GM18526 (cell line): ENCODE results near the gene GSX2.

Experiments used
- POLR2A ChIP-seq: IDR thresholded peaks from 3 replicates; pipeline ENCODE4 v1.6.1; 2011; ENCODE audit not compliant: insufficient read length; ENCODE audit errors: extremely low read depth

Gene GSX2

DNA sequence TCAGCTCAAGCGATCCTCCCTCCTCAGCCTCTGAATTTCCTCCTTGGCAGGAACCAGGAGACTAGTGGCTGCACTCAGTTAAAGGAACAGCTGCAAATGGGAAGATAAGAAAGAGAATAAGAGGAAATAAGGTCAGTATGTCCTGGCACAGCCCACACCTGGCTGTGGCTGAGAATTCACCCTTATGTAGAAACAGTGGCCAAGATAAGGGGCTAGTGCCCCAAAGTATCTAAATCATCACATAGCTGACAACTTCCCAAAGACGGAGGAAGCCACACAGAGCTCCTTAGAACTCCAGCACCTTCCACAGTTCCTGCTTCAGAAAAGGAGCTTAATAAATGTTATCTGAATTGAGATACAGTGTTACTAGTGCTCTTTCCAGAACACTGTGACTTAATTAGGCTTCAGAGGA lies 33.2 kb upstream of the GSX2 start:
- no peak for TF ChIP-seq POLR2A

DNA sequence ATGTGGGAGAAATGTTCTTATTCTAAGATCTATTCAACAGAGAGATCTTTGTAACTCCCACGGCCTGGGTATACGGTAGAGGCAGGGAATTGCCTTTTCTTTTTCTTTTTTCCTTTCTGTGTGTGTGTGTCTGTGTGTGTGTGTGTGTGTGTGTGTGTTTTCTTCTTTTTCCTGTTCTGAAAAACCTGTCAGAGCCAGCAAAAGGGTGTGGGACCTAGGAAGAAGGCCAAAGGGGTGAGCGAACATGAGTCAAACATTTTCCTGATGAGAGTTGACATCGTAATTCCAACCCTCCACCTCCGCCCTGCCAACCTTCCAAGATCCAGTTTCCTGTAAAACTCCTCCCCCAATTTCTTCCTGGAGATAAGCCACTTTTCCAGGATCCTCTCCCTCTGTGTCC lies 32.8 kb upstream of the GSX2 start:
- TF ChIP-seq POLR2A = no peak

DNA sequence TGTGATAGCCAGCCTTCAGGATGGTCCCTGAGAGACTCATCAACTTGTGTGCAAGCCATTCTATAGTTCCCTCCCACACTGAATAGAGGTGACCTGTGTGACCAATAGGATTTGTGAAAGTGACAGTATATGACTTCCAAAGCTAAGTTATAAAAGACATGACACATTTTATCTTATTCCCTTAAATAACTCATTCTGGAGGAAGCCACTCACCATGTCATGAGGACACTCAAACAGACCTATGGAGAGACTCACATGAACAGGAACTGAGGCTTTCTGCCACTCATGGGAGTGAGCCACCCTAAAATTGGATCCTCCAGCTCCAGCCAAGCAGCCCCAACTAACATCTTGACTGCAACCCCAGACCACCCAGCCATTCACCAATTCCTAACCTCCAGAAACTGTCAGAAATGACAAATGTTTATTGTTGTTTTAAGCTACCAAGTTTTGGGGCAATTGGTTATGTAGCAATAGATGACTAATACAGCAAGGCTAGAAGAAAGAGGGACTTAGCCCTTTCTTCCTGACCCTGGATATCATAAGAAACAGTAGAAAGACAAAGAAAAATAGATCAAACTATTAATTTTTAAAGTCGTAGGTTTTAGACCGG lies 26.6 kb upstream of the GSX2 start:
- no peak for TF ChIP-seq POLR2A

DNA sequence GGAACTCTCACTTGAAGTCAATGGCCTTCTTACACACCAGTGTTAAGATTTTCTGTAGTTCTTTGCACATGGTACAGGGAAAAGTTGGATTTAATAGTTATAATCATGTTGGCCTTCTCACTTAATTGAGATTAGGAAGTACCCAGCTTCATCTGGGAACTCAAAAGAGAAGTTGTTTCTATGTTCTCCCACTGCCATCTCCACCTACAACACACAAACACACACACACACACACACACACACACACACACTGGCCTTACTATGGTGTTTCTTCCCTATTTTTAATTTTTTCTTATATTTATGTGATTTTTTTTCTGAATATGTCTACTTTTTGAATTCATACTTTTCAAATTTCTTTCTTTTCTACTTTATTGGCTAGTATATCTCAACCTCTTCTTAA lies 25.6 kb upstream of the GSX2 start:
- no peak for TF ChIP-seq POLR2A

DNA sequence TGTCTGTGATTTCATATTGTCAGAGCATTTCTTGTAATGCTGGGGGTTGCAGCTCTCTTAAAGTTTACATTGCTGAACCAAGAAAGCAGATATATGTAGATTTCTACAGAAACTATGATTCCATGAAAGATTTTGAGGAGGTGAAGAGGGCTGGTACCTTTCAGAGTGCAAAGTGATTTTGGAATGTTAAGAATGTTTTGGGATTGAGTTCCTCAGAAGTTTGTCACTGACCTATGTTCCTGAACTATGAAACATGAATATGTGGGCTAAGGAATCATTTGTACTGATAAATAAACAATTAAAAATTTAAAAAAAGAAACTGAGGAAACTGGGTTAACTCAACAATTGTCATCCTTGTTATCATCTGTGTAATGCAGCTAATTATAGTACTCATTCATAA lies 23.3 kb upstream of the GSX2 start:
- no peak for TF ChIP-seq POLR2A

DNA sequence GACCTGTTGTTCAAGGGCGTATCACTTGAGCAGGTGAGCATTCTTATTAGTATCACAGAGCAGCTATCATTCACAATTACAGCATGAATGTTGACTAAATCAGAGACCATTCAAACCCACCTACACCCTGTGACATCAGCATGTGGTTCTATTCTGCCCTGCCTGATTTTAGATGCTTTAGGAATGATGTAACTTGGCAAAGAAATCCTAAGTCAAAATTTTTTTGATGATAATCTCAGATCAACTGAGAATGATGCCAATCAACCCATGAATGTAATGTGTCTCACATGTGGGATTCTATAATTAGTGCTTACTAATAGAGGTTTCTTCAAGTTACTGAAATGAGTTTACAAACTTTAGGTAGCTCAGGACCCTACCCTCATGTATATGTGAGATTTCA lies 22.2 kb upstream of the GSX2 start:
- no peak for TF ChIP-seq POLR2A

DNA sequence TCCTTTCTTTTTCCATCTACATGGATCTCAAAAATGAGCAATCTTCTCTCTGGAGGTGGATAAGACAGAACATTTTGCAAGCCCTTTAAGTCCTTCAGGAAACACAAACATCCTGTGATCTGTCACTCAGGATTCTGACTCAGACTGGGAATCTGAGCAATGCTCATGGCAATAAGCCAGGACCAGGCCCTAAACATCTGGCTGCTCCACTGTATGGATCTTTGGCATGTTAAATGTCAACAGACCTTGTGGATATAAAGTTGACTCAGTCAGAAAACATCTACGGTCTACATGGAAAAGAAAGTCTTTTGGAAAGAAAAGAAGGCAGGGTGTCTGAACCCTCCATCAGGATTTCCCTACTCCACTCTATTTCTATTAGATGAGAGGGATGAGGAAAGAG lies 17.8 kb upstream of the GSX2 start:
- TF ChIP-seq POLR2A = no peak

DNA sequence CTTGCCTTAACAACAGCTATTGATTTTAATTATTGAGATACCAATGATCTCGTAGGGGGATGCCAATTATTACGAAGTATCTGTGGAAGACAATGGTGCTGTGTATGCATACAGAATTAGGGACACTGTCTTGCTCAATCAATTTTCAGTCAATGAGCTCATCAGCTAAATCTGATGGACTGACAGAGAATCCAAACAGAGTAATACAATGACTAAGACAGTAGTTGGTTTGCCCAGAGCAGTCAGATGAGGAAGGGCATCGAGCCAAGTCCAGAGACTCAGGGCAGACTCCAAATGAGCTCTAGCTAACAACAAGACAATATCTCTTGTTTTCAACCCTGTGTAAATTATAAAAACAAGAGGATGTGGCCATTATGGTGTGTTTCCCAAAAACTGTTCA lies 14.7 kb upstream of the GSX2 start:
- TF ChIP-seq POLR2A = no peak

DNA sequence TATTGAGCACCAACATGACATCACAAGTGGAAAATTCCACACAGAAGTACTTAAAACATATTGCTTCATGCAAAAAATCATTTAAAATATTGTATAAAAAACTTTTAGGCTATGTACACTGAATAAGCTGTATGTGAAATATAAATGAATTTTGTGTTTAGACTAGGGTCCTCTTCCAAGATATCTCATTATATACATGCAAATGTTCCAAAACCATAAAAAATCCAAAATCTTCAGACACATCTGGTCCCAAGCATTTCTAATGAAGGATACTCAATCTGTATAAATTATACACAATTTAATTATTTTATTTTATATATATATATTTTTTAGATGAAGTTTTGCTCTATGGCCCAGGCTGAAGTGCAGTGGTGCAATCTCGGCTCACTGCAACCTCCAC lies 10.1 kb upstream of the GSX2 start:
- no peak for TF ChIP-seq POLR2A

DNA sequence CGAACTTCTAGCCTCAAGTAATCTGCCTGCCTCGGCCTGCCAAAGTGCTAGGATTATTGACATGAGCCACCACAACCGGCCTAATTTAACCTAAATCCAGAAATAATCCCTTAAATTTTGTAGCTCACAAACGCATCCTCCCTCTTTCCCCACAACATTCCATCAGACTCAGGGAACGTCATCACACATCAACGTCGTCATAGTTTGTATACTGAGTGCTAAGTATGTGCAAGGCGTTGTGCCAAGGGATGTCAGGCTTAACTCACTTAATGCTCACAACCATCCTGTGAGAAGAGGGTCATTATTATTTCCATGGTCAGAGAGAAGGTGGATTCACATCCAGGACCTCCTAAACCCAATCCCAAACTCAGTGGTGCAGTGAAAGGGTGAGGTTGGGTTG lies 9.6 kb upstream of the GSX2 start:
- TF ChIP-seq POLR2A = no peak

DNA sequence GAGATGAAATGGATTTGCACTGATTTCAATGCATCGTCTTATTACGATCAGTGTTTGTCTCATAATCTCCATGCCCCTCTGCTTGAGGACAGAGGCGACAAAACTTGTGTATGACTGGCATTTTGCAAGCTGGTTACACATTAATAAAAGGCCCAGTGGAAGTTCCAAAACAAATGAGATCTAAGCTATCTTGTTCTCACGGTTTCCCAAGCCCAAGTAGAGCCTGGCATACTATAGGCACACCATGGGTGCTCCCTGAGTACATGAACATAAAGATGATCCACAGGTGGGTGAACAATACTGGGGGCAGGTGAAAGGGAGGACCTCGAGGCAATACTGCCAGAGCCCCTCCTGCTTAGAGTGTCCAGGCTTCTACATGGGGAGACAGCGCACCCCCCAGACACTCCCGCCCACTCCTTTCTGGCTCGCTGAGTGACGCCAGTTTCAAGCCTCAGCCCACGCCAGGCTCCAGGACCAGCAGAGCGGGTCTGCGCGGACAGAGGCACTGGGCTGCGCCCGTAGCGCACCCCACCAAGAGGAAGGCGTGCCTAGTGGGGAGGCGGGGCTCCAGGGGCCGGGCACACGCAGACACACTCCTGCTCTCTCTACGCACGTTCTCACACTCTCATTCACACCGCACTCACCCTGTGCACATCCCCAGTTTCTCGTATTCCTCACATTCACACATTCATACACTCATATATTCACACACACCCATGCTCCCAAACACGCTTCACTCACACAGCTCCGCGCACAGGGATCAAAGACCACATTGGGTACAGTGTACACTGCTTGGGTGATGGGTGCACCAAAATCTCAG lies 8.9 kb upstream of the GSX2 start:
- no peak for TF ChIP-seq POLR2A

DNA sequence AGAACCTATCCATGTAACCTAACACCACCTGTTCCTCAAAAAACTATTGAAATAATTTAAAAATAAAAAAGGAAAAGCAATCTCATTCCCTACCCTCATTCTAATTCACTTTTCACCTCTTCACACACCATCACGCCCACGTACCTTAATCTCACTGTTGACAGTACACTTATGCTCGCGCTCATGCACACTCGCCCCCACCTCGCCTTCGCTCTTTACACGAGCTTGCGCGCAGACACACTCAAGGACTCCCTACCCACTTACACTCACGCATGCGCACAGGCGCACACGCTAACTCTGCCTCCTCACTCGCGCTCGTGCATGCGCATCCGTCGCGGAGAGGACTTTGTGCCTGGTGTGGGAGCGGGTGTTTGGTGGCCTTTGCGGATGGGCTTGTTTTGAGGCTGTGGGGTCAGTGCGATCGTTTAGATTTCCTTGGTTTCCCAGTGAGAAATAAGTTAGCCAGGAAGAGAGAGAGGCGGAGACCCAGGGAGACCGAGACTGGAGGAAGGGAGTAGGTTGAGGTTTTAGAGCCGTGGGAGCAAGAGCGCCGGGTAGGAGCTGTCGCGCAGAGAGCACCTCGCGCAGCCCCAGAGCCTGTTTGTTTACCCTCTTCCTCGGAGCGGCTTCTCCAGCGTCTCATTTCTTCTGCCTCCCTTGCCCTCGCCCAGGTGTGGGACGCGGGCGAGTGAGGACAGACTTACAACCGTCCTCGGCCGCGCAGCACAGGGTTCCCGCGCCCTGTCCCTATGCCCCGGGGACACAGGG lies 8.1 kb upstream of the GSX2 start:
- no peak for TF ChIP-seq POLR2A

DNA sequence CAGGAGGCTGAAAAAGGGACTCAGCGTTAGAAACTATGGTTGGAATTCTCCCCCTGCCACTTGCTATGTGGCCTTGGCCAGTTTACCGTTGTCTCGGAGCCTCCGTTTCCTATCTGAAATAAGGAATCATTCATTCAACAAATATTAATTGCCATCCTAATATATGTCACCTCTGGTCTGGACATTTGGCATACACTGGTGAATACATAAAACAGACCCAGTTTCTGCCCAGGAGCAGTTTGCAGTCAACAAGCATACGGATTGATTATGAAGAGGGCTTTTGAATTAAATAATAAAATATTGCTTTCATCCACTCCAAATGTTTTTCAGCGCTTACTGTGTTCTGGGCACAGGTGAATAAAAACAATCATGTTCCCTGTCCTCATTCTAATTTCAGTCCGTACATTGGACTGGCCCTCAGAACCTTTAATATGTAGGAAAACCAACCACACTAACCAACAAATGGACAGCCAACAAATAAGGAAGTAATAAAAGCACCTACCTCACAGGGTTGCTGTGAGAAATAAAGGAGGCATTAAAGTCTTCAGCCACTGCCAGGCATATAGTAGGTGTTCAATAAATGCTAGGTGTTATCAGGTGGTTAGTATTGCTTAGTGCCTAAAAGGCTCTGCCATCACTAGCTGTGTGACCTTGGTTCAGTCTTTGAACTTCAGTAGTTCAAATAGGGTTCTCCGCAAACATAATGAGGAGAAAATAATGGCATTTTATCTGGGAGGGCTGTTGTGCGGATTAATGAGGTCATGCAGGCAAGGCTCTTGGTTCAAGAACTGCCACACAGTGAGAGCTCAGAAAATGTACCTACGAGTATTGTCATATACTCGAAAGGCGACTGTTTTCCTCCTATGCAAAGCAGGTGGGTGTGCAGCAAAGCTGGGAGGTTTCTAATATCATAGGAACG lies 7.3 kb upstream of the GSX2 start:
- no peak for TF ChIP-seq POLR2A

DNA sequence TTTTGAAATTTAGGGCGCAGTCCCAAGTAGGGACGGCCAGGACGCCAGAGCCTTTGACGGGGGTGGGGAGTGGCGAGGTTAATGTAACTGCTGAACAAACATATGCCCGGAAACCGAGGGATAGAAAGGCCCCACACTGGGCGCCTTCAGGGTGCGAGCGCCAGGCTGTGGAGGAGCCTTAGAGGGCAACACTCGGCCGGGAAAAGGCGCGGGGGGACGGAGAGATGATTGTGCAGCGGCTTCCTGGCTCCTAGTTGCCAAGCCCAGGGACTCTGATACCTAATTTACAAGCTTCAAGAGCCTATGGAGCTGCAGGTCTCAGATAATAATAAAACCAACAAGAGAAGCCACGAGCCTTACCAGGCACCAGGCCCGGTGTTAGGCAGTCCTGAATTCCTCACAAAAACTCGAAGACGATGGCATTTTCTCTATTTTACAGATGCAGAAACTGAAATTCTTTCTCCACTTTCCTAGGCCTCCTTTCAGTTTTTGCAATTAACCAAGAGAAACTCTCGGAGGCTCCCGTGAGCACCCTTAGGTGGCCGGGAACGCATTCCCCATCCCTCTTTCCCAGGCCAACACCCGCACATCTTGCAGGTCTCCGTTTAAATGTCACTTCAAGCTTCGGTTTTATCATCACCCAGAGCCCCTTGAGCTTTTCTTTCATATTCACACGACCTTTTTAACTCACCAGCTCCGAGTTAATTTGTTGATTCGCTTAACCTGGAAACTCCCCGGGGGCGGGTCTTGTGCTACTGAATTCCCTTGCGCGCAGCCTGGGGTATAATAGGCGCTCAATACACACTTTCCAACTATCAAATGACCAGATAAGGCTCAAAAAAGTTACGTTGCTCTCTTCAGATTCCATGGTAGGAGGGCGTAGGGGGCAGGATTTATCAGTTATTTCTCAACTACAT lies 6.4 kb upstream of the GSX2 start:
- TF ChIP-seq POLR2A = no peak

DNA sequence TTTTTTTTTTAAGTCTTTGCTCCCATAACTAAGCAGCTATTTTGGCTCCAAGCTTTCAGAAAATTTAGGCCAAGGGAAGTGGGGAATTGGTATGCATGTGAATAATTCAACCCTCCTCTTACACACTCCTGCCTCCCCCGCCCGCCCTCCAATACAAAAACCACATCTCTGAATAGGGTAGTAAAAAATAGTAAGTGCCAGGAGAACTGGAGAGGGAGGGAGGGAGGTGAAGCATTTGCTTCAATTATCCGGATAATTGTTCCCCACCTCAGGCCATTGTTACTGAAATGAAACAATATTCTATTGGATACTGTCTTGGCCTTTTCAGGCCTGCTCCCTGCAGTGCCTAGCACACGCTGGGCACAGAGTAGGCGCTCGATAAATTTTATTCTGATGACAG lies 5.5 kb upstream of the GSX2 start:
- no peak for TF ChIP-seq POLR2A
